K562 (cell line): ENCODE measurements around the gene ZNF593OS.
A peak's percentile ranks its signal among the peaks of the same experiment; 100 is the strongest.

Experiments
- BDP1 ChIP-seq: IDR thresholded peaks from 3 replicates; pipeline ENCODE4 v1.6.1; 2011; ENCODE audit not compliant: insufficient read length, insufficient read depth
- CTCF ChIP-seq, 3 experiments: IDR thresholded peaks in 2 of 3; conservative IDR thresholded peaks in 1 of 3; 2 replicates each; pipeline ENCODE4 v1.5.1; 2011 to 2012; ENCODE audit warnings: low read length in 3 of 3, mild to moderate bottlenecking in 3 of 3, control low read depth in 2 of 3, improper control_type of control experiment in 1 of 3, inconsistent platforms in 1 of 3, low read depth in 1 of 3, mixed read lengths in 1 of 3, moderate library complexity in 1 of 3; ENCODE audit not compliant: insufficient read depth in 2 of 3
- E2F4 ChIP-seq: sonication (generic); formaldehyde crosslinking; IDR thresholded peaks from 2 replicates; pipeline ENCODE4 v1.8.0; 2022; ENCODE audit warnings: mild to moderate bottlenecking, low read depth, missing genetic modification reagents
- EHMT2 ChIP-seq: fragments of 450-650 bp; IDR thresholded peaks from 2 replicates; pipeline ENCODE4 v1.6.1; 2018; ENCODE audit warnings: antibody characterized with exemption
- EZH2 ChIP-seq: IDR thresholded peaks from 2 replicates; pipeline ENCODE4 v1.6.1; 2012; ENCODE audit warnings: low read depth, mild to moderate bottlenecking, inconsistent platforms, low read length, borderline replicate concordance
- KLF10 ChIP-seq: fragments of 250-450 bp; sonication (Bioruptor Pico); IDR thresholded peaks from 2 replicates; pipeline ENCODE4 v1.6.1; 2021; ENCODE audit warnings: matching md5 sums
- PTBP1 ChIP-seq: fragments of 200-400 bp; formaldehyde crosslinking; IDR thresholded peaks from 2 replicates; pipeline ENCODE4 v1.6.1; 2017; ENCODE audit warnings: low read depth, low read length
- RAD21 ChIP-seq, 2 experiments: fragments of 250-450 bp in 1 of 2; fragments of 450-650 bp in 1 of 2; sonication (Bioruptor Pico) in 1 of 2; formaldehyde crosslinking in 1 of 2; IDR thresholded peaks in 1 of 2; conservative IDR thresholded peaks in 1 of 2; 2 replicates each; pipeline versions ENCODE4 v1.4.0 to v1.8.0; 2020 to 2022; ENCODE audit warnings: mild to moderate bottlenecking in 2 of 2, moderate library complexity in 1 of 2
- ZBTB33 ChIP-seq: sonication (generic); formaldehyde crosslinking; IDR thresholded peaks from 2 replicates; pipeline ENCODE4 v1.8.1; 2023; ENCODE audit warnings: mild to moderate bottlenecking, missing genetic modification reagents
- ZNF174 ChIP-seq: fragments of 250-450 bp; sonication (Bioruptor Pico); IDR thresholded peaks from 2 replicates; pipeline ENCODE4 v1.4.0; 2020; ENCODE audit warnings: mild to moderate bottlenecking
- ZNF175 ChIP-seq: fragments of 200-800 bp; sonication (Bioruptor generic); IDR thresholded peaks from 2 replicates; pipeline ENCODE4 v1.6.1; 2016; ENCODE audit warnings: low read depth, mild to moderate bottlenecking, missing genetic modification characterization, missing compliant biosample characterization

- no peak for TF ChIP-seq EZH2
- TF ChIP-seq ZBTB33 (CRISPR knock-in tag) = no peak
- TF ChIP-seq ZNF175 (CRISPR knock-in tag) = no peak
- no peak; a peak in 1 of 4 replicates for TF ChIP-seq RAD21 (CRISPR knock-in tag; conservative IDR thresholded peaks at IDR 0.05 in 1 of 2, IDR thresholded peaks at IDR 0.05 in 1 of 2)
- no peak for TF ChIP-seq BDP1
- no peak for TF ChIP-seq CTCF (IDR thresholded peaks at IDR 0.05 in 2 of 3, conservative IDR thresholded peaks at IDR 0.05 in 1 of 3; ENCODE audit: insufficient read depth in 2 of 3, low read depth in 1 of 3, low read length in 3 of 3)
- no peak for TF ChIP-seq KLF10 (CRISPR knock-in tag)
- TF ChIP-seq ZNF174 (CRISPR knock-in tag) = 0 out of 2 replicates have a peak, but pooled peaks have one; percentile 40
- TF ChIP-seq EHMT2 = no peak
- TF ChIP-seq PTBP1 = no peak
- TF ChIP-seq E2F4 (CRISPR knock-in tag) = no peak
Measured at GRCh38 chr1:26125946-26126320, 45.7 kb downstream of the ZNF593OS start.
